ENCODE data around the gene IER5L. TPM values are rescaled to one million over a fixed set of nuclear protein-coding genes. Genes with fewer than 3 reads are reported as not detected.

Gene IER5L
- total RNA-seq, 1 donor from 2014 or later: 19.5 TPM

GRCh38 chr9:129142138-129142935 is 35.7 kb downstream of the IER5L start:
- no peaks in the 10 kb centered on the region for H3K27me3 ChIP-seq (ENCODE audit: control insufficient read depth, insufficient read depth, low read length)
- FAIRE-seq: no peak
- no peak overlapping the region for H3K4me3 ChIP-seq (ENCODE audit: low read depth, low read length)
- TF ChIP-seq CTCF (IDR thresholded peaks at IDR 0.05; ENCODE audit: insufficient read depth, low read length, severe bottlenecking): no peak
- no peak for DNase-seq (ENCODE audit: low read depth)
- H3K36me3 ChIP-seq (ENCODE audit: control insufficient read depth, insufficient read depth, low read length): peaks cover 15% of the 10 kb centered on the region

GRCh38 chr9:129141066-129142041 is 36.7 kb downstream of the IER5L start:
- DNase-seq (ENCODE audit: low read depth): peak; percentile 69
- no peak for FAIRE-seq

GRCh38 chr9:129140397-129141065 is 37.5 kb downstream of the IER5L start:
- FAIRE-seq (no peak), DNase-seq (ENCODE audit: low read depth) (peak; percentile 63)
- TF ChIP-seq CTCF (IDR thresholded peaks at IDR 0.05; ENCODE audit: insufficient read depth, low read length, severe bottlenecking): no peak
- Histone ChIP-seq H3K36me3 (ENCODE audit: control insufficient read depth, insufficient read depth, low read length) (peaks cover 18% of the 10 kb centered on the region), H3K27me3 (ENCODE audit: control insufficient read depth, insufficient read depth, low read length) (no peaks in the 10 kb centered on the region), H3K4me3 (ENCODE audit: low read depth, low read length) (peak overlapping the region; percentile 16)

More at GRCh38 chr9:129141066-129142041, 36.7 kb downstream of the IER5L start:
- no peak for TF ChIP-seq CTCF (IDR thresholded peaks at IDR 0.05; ENCODE audit: insufficient read depth, low read length, severe bottlenecking)
- no peak overlapping the region for H3K4me3 ChIP-seq (ENCODE audit: low read depth, low read length)
- peaks cover 19% of the 10 kb centered on the region for H3K36me3 ChIP-seq (ENCODE audit: control insufficient read depth, insufficient read depth, low read length)
- no peaks in the 10 kb centered on the region for H3K27me3 ChIP-seq (ENCODE audit: control insufficient read depth, insufficient read depth, low read length)

GRCh38 chr9:129139993-129140396 is 38.1 kb downstream of the IER5L start:
- peak overlapping the region; percentile 40 for H3K4me3 ChIP-seq (ENCODE audit: low read depth, low read length)
- H3K36me3 ChIP-seq (ENCODE audit: control insufficient read depth, insufficient read depth, low read length): peaks cover 20% of the 10 kb centered on the region
- no peaks in the 10 kb centered on the region for H3K27me3 ChIP-seq (ENCODE audit: control insufficient read depth, insufficient read depth, low read length)
- no peak for TF ChIP-seq CTCF (IDR thresholded peaks at IDR 0.05; ENCODE audit: insufficient read depth, low read length, severe bottlenecking)
- DNase-seq (ENCODE audit: low read depth) (peak; percentile 97), FAIRE-seq (peak; percentile 88)

- FAIRE-seq (no peak), DNase-seq (ENCODE audit: low read depth) (peak; percentile 75)
- peaks cover 22% of the 10 kb centered on the region for H3K36me3 ChIP-seq (ENCODE audit: control insufficient read depth, insufficient read depth, low read length)
- peak; percentile 75 for TF ChIP-seq CTCF (IDR thresholded peaks at IDR 0.05; ENCODE audit: insufficient read depth, low read length, severe bottlenecking)
- no peaks in the 10 kb centered on the region for H3K27me3 ChIP-seq (ENCODE audit: control insufficient read depth, insufficient read depth, low read length)
- H3K4me3 ChIP-seq (ENCODE audit: low read depth, low read length): peak overlapping the region; percentile 40
Measured at GRCh38 chr9:129139233-129139992, 38.6 kb downstream of the IER5L start.

All from bronchial epithelial cell (primary cell).